ENCODE measurements around the gene EPN3. TPM values are rescaled to one million over a fixed set of nuclear protein-coding genes. Genes with fewer than 3 reads are reported as not detected.

Gene EPN3
- total RNA-seq, 1 experiment from 2014 or later: 20.5 TPM

DNA sequence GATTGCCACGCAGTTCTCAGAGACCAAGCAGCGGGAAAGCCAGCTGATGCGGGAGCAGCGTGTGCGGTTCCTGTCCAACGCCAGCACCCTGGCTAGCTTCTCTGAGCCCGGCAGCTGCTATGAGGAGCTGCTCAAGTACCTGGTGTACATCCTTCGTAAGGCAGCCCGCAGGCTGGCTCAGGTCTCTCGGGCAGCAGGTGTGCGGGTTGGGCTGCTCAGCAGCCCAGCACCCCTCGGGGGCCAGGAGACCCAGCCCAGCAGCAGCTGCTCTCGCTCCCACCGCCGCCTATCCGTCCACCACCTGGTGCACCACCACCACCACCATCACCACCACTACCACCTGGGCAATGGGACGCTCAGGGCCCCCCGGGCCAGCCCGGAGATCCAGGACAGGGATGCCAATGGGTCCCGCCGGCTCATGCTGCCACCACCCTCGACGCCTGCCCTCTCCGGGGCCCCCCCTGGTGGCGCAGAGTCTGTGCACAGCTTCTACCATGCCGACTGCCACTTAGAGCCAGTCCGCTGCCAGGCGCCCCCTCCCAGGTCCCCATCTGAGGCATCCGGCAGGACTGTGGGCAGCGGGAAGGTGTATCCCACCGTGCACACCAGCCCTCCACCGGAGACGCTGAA lies 43.2 kb downstream of the EPN3 start:
- no peak overlapping the region for H3K9ac ChIP-seq (ENCODE audit: low read length)
- intact Hi-C loops (cut with micrococcal nuclease): no loop called here

DNA sequence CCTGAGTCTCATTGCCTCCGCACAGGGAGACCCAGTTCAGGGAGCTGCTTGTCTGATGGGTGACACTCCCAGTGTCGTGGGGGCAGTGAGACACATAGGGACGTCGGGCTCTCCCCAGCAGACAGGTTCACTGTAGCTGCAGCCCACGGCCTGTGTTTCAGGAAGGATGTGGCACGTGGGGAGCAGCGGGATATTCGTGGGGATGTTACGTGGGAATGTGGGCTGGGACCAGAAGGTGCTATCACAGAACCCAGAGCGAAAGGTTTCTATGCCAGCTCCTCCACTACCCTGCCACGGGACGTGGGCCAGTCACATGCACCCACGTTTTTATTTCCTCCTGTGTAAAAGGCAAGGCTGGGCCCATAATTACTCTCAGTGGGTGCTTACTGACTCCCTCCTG lies 44.3 kb downstream of the EPN3 start:
- Histone ChIP-seq H3K79me2 (ENCODE audit: low read length) (no peaks in the 10 kb centered on the region), H3K27ac (ENCODE audit: low read length) (no peak overlapping the region), H3K9me2 (replicated peaks; ENCODE audit: low read length) (no peaks in the 10 kb centered on the region), H3K9me3 (ENCODE audit: low read length) (no peaks in the 10 kb centered on the region), H2AFZ (ENCODE audit: low read length) (no peak overlapping the region), H3K4me2 (ENCODE audit: low read length) (no peak overlapping the region), H3K9ac (ENCODE audit: low read length) (no peak overlapping the region), H3K36me3 (ENCODE audit: low read depth, low read length) (no peaks in the 10 kb centered on the region), H3K27me3 (ENCODE audit: low read length) (no peaks in the 10 kb centered on the region), H3K4me1 (ENCODE audit: insufficient read depth, low read length) (no peaks in the 10 kb centered on the region), H4K20me1 (ENCODE audit: low read length) (no peaks in the 10 kb centered on the region), H3F3A (ENCODE audit: low read length, unreplicated experiment) (no peaks in the 10 kb centered on the region), H3K4me3 (ENCODE audit: low read length) (no peak overlapping the region)
- intact Hi-C loops (cut with micrococcal nuclease): no loop called here
- ChIA-PET POLR2A (ENCODE audit: unreplicated experiment) (no interaction called here), CTCF (no interaction called here)
- BruUV-seq (replicated peaks): no TSS peak
- ATAC-seq (no peak), DNase-seq (no peak)
- TF ChIP-seq EZH2 (IDR thresholded peaks at IDR 0.05; ENCODE audit: low read length, unreplicated experiment) (no peak), EZH2phosphoT487 (IDR thresholded peaks at IDR 0.05; ENCODE audit: borderline replicate concordance, low read length) (no peak)
- TF ChIP-seq, protein P1, sequence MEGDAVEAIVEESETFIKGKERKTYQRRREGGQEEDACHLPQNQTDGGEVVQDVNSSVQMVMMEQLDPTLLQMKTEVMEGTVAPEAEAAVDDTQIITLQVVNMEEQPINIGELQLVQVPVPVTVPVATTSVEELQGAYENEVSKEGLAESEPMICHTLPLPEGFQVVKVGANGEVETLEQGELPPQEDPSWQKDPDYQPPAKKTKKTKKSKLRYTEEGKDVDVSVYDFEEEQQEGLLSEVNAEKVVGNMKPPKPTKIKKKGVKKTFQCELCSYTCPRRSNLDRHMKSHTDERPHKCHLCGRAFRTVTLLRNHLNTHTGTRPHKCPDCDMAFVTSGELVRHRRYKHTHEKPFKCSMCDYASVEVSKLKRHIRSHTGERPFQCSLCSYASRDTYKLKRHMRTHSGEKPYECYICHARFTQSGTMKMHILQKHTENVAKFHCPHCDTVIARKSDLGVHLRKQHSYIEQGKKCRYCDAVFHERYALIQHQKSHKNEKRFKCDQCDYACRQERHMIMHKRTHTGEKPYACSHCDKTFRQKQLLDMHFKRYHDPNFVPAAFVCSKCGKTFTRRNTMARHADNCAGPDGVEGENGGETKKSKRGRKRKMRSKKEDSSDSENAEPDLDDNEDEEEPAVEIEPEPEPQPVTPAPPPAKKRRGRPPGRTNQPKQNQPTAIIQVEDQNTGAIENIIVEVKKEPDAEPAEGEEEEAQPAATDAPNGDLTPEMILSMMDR (conservative IDR thresholded peaks at IDR 0.05; ENCODE audit: low read depth, low read length): no peak

More for the DNA sequence above, 43.2 kb downstream of the EPN3 start:
- H3K79me2 ChIP-seq (ENCODE audit: low read length): no peaks in the 10 kb centered on the region
- H4K20me1 ChIP-seq (ENCODE audit: low read length): no peaks in the 10 kb centered on the region
- ATAC-seq (no peak), DNase-seq (no peak)
- H3K36me3 ChIP-seq (ENCODE audit: low read depth, low read length): no peaks in the 10 kb centered on the region
- no peaks in the 10 kb centered on the region for H3K9me3 ChIP-seq (ENCODE audit: low read length)
- ChIA-PET CTCF (no interaction called here), POLR2A (ENCODE audit: unreplicated experiment) (no interaction called here)
- TF ChIP-seq, protein P1 (conservative IDR thresholded peaks at IDR 0.05; ENCODE audit: low read depth, low read length): peak; percentile 37; the same call in 1 of the 2 replicates
- TF ChIP-seq EZH2 (IDR thresholded peaks at IDR 0.05; ENCODE audit: low read length, unreplicated experiment) (no peak), EZH2phosphoT487 (IDR thresholded peaks at IDR 0.05; ENCODE audit: borderline replicate concordance, low read length) (no peak)
- H3F3A ChIP-seq (ENCODE audit: low read length, unreplicated experiment): no peaks in the 10 kb centered on the region
- no peaks in the 10 kb centered on the region for H3K27me3 ChIP-seq (ENCODE audit: low read length)
- no TSS peak for BruUV-seq (replicated peaks)
- H3K4me2 ChIP-seq (ENCODE audit: low read length): no peak overlapping the region
- H3K9me2 ChIP-seq (replicated peaks; ENCODE audit: low read length): no peaks in the 10 kb centered on the region
- H2AFZ ChIP-seq (ENCODE audit: low read length): no peak overlapping the region
- H3K4me1 ChIP-seq (ENCODE audit: insufficient read depth, low read length): no peaks in the 10 kb centered on the region
- no peak overlapping the region for H3K4me3 ChIP-seq (ENCODE audit: low read length)
- no peak overlapping the region for H3K27ac ChIP-seq (ENCODE audit: low read length)

DNA sequence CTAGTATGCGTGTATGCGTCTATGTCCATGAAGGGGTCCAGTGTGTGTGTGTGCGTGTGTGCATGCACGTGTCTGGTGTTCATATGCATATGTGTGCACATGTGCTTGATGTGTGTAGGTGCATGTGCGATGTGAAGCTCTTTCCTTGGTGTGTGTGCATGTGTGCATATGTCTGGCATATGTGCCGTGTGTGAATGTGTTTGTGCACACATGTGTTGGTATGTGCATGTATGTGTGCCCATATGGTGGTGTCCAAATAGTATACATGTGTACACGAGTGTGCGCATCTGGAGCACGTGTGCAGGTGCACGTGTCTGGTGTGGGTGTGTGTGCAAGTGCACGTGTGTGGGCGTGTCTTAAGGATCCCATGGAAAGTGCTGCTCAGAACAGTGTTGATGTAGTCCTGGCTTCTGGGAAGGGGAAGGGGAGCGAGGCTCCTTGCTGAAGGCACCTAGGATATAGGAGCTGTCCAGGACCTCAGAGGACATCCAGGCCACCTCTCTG lies 45.0 kb downstream of the EPN3 start:
- no peaks in the 10 kb centered on the region for H3K9me2 ChIP-seq (replicated peaks; ENCODE audit: low read length)
- intact Hi-C loops (cut with micrococcal nuclease): no loop called here
- H3K27ac ChIP-seq (ENCODE audit: low read length): no peak overlapping the region
- no peak overlapping the region for H3K4me3 ChIP-seq (ENCODE audit: low read length)
- H3K79me2 ChIP-seq (ENCODE audit: low read length): no peaks in the 10 kb centered on the region
- ATAC-seq (no peak), DNase-seq (no peak)
- POLR2A ChIA-PET (ENCODE audit: unreplicated experiment): no interaction called here
- H3F3A ChIP-seq (ENCODE audit: low read length, unreplicated experiment): no peaks in the 10 kb centered on the region
- no peak overlapping the region for H2AFZ ChIP-seq (ENCODE audit: low read length)
- no peaks in the 10 kb centered on the region for H3K4me1 ChIP-seq (ENCODE audit: insufficient read depth, low read length)
- TF ChIP-seq, protein P1 (conservative IDR thresholded peaks at IDR 0.05; ENCODE audit: low read depth, low read length): no peak
- no peak for TF ChIP-seq EZH2 (IDR thresholded peaks at IDR 0.05; ENCODE audit: low read length, unreplicated experiment)
- no peak for TF ChIP-seq EZH2phosphoT487 (IDR thresholded peaks at IDR 0.05; ENCODE audit: borderline replicate concordance, low read length)
- BruUV-seq (replicated peaks): no TSS peak
- H3K27me3 ChIP-seq (ENCODE audit: low read length): no peaks in the 10 kb centered on the region
- H3K36me3 ChIP-seq (ENCODE audit: low read depth, low read length): no peaks in the 10 kb centered on the region
- CTCF ChIA-PET: no interaction called here
- no peaks in the 10 kb centered on the region for H3K9me3 ChIP-seq (ENCODE audit: low read length)
- H4K20me1 ChIP-seq (ENCODE audit: low read length): no peaks in the 10 kb centered on the region
- no peak overlapping the region for H3K4me2 ChIP-seq (ENCODE audit: low read length)
- H3K9ac ChIP-seq (ENCODE audit: low read length): no peak overlapping the region

Data from PC-3 (cell line).